Endothelial cell of umbilical vein (primary cell): ENCODE results near the gene CCDC3. TPM values are rescaled to one million over a fixed set of nuclear protein-coding genes. Genes with fewer than 3 reads are reported as not detected.

Experiments
- BruUV-seq: library from RNA; stranded (reverse); fragments of 400-500 nt; replicated peaks from 2 replicates; lab custom pipeline; 2021; lab: Mats Ljungman, UMichigan
- CTCF ChIA-PET: fragments of 300-600, 350-600 bp; sonication (Branson Sonifier 250); formaldehyde crosslinking; loops from one replicate; lab custom pipeline; 2021; ENCODE audit warnings: antibody characterized with exemption, inconsistent platforms; lab: Charles Lee
- POLR2A ChIA-PET: fragments of 300-600, 350-600 bp; sonication (Branson Sonifier 250); formaldehyde crosslinking; loops from one replicate; lab custom pipeline; 2021; ENCODE audit warnings: antibody characterized with exemption, inconsistent platforms; lab: Charles Lee
- DNase-seq: peaks from one replicate; pipeline ENCODE4 v3.0.0-alpha.2; 2011; ENCODE audit warnings: low read depth, low spot score
- FAIRE-seq: peaks from 2 replicates; lab custom pipeline; 2011; peaks lifted over from hg19 to GRCh38; lab: Jason Lieb, UNC
- H2AFZ ChIP-seq: 2 replicates; pipeline ENCODE4 v1.6.0; 2012; ENCODE audit warnings: low read depth, low read length, control low read depth, inconsistent platforms
- H3K27ac ChIP-seq: 2 replicates; pipeline ENCODE4 v1.5.1; 2011; ENCODE audit warnings: low read depth, mild to moderate bottlenecking, control low read depth, low read length, moderate library complexity; ENCODE audit not compliant: insufficient read depth
- H3K27me3 ChIP-seq, 2 experiments: 2 replicates each; pipeline versions ENCODE4 v1.6.0 to v1.6.1; 2011; ENCODE audit warnings: low read length in 2 of 2, mixed read lengths in 1 of 2; ENCODE audit not compliant: control insufficient read depth in 2 of 2, insufficient read depth in 2 of 2
- H3K36me3 ChIP-seq, 2 experiments: 2 replicates in 1 of 2; 3 replicates in 1 of 2; pipeline ENCODE4 v1.5.1; 2011; ENCODE audit warnings: low read length in 2 of 2, mild to moderate bottlenecking in 1 of 2, moderate library complexity in 1 of 2; ENCODE audit not compliant: control insufficient read depth in 2 of 2, insufficient read depth in 2 of 2; ENCODE audit errors: extremely low read depth in 1 of 2
- H3K4me1 ChIP-seq: 3 replicates; pipeline ENCODE4 v1.5.1; 2011; ENCODE audit warnings: mild to moderate bottlenecking, low read length; ENCODE audit not compliant: control insufficient read depth, insufficient read depth; ENCODE audit errors: extremely low read depth
- H3K4me2 ChIP-seq: 2 replicates; pipeline ENCODE4 v1.6.1; 2011; ENCODE audit warnings: low read length, control low read depth, mixed read lengths; ENCODE audit not compliant: insufficient read depth
- H3K4me3 ChIP-seq, 3 experiments: fragments of 200-600 bp in 1 of 3; sonication (generic), shearing (Covaris generic) in 1 of 3; replicated peaks in 1 of 3; 2 replicates each; pipeline ENCODE4 v1.5.1; 2011 to 2016; ENCODE audit warnings: control low read depth in 3 of 3, low read length in 3 of 3, mild to moderate bottlenecking in 2 of 3, inconsistent platforms in 1 of 3, low read depth in 1 of 3, moderate library complexity in 1 of 3; ENCODE audit not compliant: insufficient read depth in 1 of 3
- H3K79me2 ChIP-seq: 2 replicates; pipeline ENCODE4 v1.6.0; 2012; ENCODE audit warnings: low read length, inconsistent platforms; ENCODE audit not compliant: control insufficient read depth, insufficient read depth
- H3K9ac ChIP-seq: replicated peaks from 2 replicates; pipeline ENCODE3; 2011; ENCODE audit warnings: low read length, control low read depth; ENCODE audit not compliant: insufficient read depth; ENCODE audit errors: extremely low read depth
- H3K9me1 ChIP-seq: replicated peaks from 3 replicates; pipeline ENCODE4 v1.6.0; 2011; ENCODE audit warnings: mild to moderate bottlenecking, low read length; ENCODE audit not compliant: control insufficient read depth, insufficient read depth; ENCODE audit errors: extremely low read depth
- H3K9me3 ChIP-seq: replicated peaks from 2 replicates; pipeline ENCODE4 v1.5.1; 2012; ENCODE audit warnings: low read length, inconsistent platforms; ENCODE audit not compliant: control insufficient read depth, insufficient read depth
- H4K20me1 ChIP-seq: replicated peaks from 2 replicates; pipeline ENCODE3; 2011; ENCODE audit warnings: mild to moderate bottlenecking, low read length; ENCODE audit not compliant: control insufficient read depth, insufficient read depth; ENCODE audit errors: extremely low read depth
- EZH2 ChIP-seq: IDR thresholded peaks from 2 replicates; pipeline ENCODE4 v1.6.1; 2012; ENCODE audit warnings: borderline replicate concordance, low read depth, mild to moderate bottlenecking, moderate library complexity, low read length, inconsistent platforms; ENCODE audit not compliant: severe bottlenecking
- FOS ChIP-seq: IDR thresholded peaks from 2 replicates; pipeline ENCODE4 v1.6.1; 2011; ENCODE audit warnings: mild to moderate bottlenecking, low read length, moderate library complexity, borderline replicate concordance; ENCODE audit not compliant: insufficient read depth
- GATA2 ChIP-seq: IDR thresholded peaks from 2 replicates; pipeline ENCODE4 v1.7.0; 2011; ENCODE audit warnings: low read depth, mild to moderate bottlenecking, moderate library complexity, mixed read lengths, low read length; ENCODE audit not compliant: insufficient read length, insufficient read depth
- JUN ChIP-seq: IDR thresholded peaks from 2 replicates; pipeline ENCODE4 v1.6.1; 2011; ENCODE audit warnings: borderline replicate concordance, low read depth; ENCODE audit not compliant: insufficient read length, insufficient read depth
- MYC ChIP-seq: IDR thresholded peaks from one replicate; pipeline ENCODE4 v1.6.1; 2011; ENCODE audit warnings: mild to moderate bottlenecking, low read depth, low read length
- POLR2A ChIP-seq: IDR thresholded peaks from 2 replicates; pipeline ENCODE4 v1.6.1; 2012; ENCODE audit warnings: low read depth, mild to moderate bottlenecking, control low read depth, low read length
- POLR2AphosphoS5 ChIP-seq: IDR thresholded peaks from 2 replicates; pipeline ENCODE4 v1.6.1; 2012; ENCODE audit warnings: low read depth, mild to moderate bottlenecking, control low read depth, low read length, moderate library complexity; ENCODE audit not compliant: insufficient read depth
- dilution Hi-C: fragments of 300-500 bp; cut with MboI; formaldehyde crosslinking; loops from one replicate; pipeline ENCODE4 v1.15.0; 2019; ENCODE audit warnings: low sequenced_read_pairs; ENCODE audit not compliant: extremely low pct_ligation_motif_present
- intact Hi-C: fragments of 100-400 bp; cut with micrococcal nuclease; formaldehyde crosslinking; loops from one replicate; pipeline ENCODE4 v1.10.0; 2022
- polyA plus RNA-seq, 4 experiments: library from polyadenylated mRNA; depleted of rRNA in 3 of 4; stranded (reverse) in 3 of 4; unstranded in 1 of 4; fragments of >200 nt; gene quantifications; 2 replicates each; pipeline versions ENCODE4 v1.2.1 to v1.2.3, GENCODE V29; 2011 to 2012; ENCODE audit warnings: missing spikeins in 1 of 4
- total RNA-seq: library from RNA; stranded (reverse); gene quantifications from 2 replicates; pipeline ENCODE4 v1.2.3, GENCODE V29; 2021
- TF ChIP-seq, protein P1 (sequence below), 2 donors: IDR thresholded peaks; 1 replicate in 1 of 2; 2 replicates in 1 of 2; pipeline ENCODE4 v1.5.1; 2011; ENCODE audit warnings: low read length in 2 of 2, mild to moderate bottlenecking in 2 of 2, moderate library complexity in 2 of 2, control low read depth in 1 of 2, inconsistent platforms in 1 of 2, low read depth in 1 of 2; ENCODE audit not compliant: insufficient read depth in 1 of 2; ENCODE audit errors: extremely low read depth in 1 of 2
- TF ChIP-seq, protein P2 (sequence below): IDR thresholded peaks from 2 replicates; pipeline ENCODE4 v1.6.1; 2011; ENCODE audit not compliant: insufficient read depth, insufficient read length

The CCDC3 gene
- total and polyA plus RNA-seq, 2 donors (not counting 3 experiments of a cell fraction or from before 2014, with no cell fraction given) = 0.90 to 1.4 TPM

DNA sequence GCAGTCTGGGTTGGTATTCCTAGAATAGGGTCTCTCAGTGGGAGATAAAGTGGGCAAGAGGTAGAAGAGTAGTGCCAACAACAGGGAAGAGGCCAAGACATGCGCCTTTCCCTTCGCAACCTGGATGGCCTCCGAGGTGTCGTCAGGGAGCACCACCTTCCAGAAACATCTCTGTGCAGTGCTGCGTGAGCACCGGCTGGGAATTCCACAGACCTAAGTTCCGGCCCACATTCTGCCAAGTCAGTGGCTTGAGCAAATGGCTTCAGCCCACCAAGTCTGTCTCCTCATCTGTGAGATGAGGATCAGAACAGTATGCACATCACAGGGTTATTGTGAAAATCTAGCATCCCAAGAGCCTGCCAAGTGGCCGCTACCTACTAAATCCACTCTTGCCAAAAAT, 40.6 kb downstream of the CCDC3 start:
- H2AFZ ChIP-seq = no peak overlapping the region
- no peak overlapping the region for H3K4me3 ChIP-seq
- H3K27me3 ChIP-seq = peaks cover 3 to 8% of the 10 kb centered on the region in 2 experiments
- no peaks in the 10 kb centered on the region for H3K9me3 ChIP-seq
- no peak overlapping the region for H3K4me2 ChIP-seq
- CTCF ChIA-PET = no interaction called here
- no peaks in the 10 kb centered on the region for H3K36me3 ChIP-seq
- no peak for DNase-seq
- no peak for FAIRE-seq
- TF ChIP-seq, protein P1, sequence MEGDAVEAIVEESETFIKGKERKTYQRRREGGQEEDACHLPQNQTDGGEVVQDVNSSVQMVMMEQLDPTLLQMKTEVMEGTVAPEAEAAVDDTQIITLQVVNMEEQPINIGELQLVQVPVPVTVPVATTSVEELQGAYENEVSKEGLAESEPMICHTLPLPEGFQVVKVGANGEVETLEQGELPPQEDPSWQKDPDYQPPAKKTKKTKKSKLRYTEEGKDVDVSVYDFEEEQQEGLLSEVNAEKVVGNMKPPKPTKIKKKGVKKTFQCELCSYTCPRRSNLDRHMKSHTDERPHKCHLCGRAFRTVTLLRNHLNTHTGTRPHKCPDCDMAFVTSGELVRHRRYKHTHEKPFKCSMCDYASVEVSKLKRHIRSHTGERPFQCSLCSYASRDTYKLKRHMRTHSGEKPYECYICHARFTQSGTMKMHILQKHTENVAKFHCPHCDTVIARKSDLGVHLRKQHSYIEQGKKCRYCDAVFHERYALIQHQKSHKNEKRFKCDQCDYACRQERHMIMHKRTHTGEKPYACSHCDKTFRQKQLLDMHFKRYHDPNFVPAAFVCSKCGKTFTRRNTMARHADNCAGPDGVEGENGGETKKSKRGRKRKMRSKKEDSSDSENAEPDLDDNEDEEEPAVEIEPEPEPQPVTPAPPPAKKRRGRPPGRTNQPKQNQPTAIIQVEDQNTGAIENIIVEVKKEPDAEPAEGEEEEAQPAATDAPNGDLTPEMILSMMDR (IDR thresholded peaks at IDR 0.05; ENCODE audit: extremely low read depth in 1 of 2, insufficient read depth in 1 of 2, low read depth in 1 of 2, low read length in 2 of 2) = no peak
- TF ChIP-seq EZH2 (no peak), FOS (no peak), POLR2A (no peak), JUN (no peak), POLR2AphosphoS5 (no peak), GATA2 (no peak), MYC (no peak)
- TF ChIP-seq, protein P2, sequence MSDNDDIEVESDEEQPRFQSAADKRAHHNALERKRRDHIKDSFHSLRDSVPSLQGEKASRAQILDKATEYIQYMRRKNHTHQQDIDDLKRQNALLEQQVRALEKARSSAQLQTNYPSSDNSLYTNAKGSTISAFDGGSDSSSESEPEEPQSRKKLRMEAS = no peak
- no peak overlapping the region for H3K9ac ChIP-seq
- POLR2A ChIA-PET = no interaction called here
- no peaks in the 10 kb centered on the region for H3K9me1 ChIP-seq
- no peaks in the 10 kb centered on the region for H3K79me2 ChIP-seq
- no peaks in the 10 kb centered on the region for H3K4me1 ChIP-seq
- no peaks in the 10 kb centered on the region for H4K20me1 ChIP-seq
- H3K27ac ChIP-seq = no peak overlapping the region
- dilution Hi-C loops = no loop called here
- intact Hi-C loops = no loop called here
- BruUV-seq = no TSS peak
